Measurements from ENCODE around the gene GPX4. TPM values are rescaled to one million over a fixed set of nuclear protein-coding genes. Genes with fewer than 3 reads are reported as not detected.

GPX4 gene
- total RNA-seq, 2 donors from 2014 or later, result 152 to 157 TPM

GRCh38 chr19:1097810-1098176 lies 6.0 kb upstream of the GPX4 start:
- H3K27me3 ChIP-seq, result no peaks in the 10 kb centered on the region
- peaks cover 45% of the 10 kb centered on the region for H3K4me1 ChIP-seq
- H3K36me3 ChIP-seq (replicated peaks in 1 of 2; ENCODE audit: insufficient read depth in 1 of 2, low read depth in 2 of 2), result no peaks in the 10 kb centered on the region
- no peak for TF ChIP-seq CTCF (IDR thresholded peaks at IDR 0.05)
- TF ChIP-seq POLR2A (IDR thresholded peaks at IDR 0.05), result no peak
- peak overlapping the region in 1 of 4 donors; percentile 18 for H3K27ac ChIP-seq
- no peaks in the 10 kb centered on the region for H3K9me3 ChIP-seq
- intact Hi-C loops (cut with DNase I), result no loop called here
- WGBS, 2 donors, result 56% methylated on average over 7 of the region's 7 CpGs
- no peak overlapping the region for H3K4me3 ChIP-seq
- ATAC-seq, result no peak
- DNase-seq, result no peak

GRCh38 chr19:1098177-1099051 lies 5.4 kb upstream of the GPX4 start:
- TF ChIP-seq CTCF (IDR thresholded peaks at IDR 0.05), result no peak
- TF ChIP-seq POLR2A (IDR thresholded peaks at IDR 0.05), result no peak
- Histone ChIP-seq H3K36me3 (replicated peaks in 1 of 2; ENCODE audit: insufficient read depth in 1 of 2, low read depth in 2 of 2) (no peaks in the 10 kb centered on the region), H3K27ac (peak overlapping the region in 1 of 4 donors; percentile 18), H3K4me3 (no peak overlapping the region), H3K9me3 (no peaks in the 10 kb centered on the region), H3K4me1 (peaks cover 47% of the 10 kb centered on the region), H3K27me3 (no peaks in the 10 kb centered on the region)
- 33 to 43% methylated on average over 14 to 15 of the region's 15 CpGs for WGBS, 2 donors
- ATAC-seq (no peak), DNase-seq (no peak)
- intact Hi-C loops (cut with DNase I), result no loop called here

GRCh38 chr19:1101337-1101698 lies 2.5 kb upstream of the GPX4 start:
- DNase-seq (peak in 1 of 4 donors; percentile 59), ATAC-seq (no peak)
- no peak for TF ChIP-seq POLR2A (IDR thresholded peaks at IDR 0.05)
- TF ChIP-seq CTCF (IDR thresholded peaks at IDR 0.05), result no peak
- H3K36me3 ChIP-seq (replicated peaks in 1 of 2; ENCODE audit: insufficient read depth in 1 of 2, low read depth in 2 of 2), result no peaks in the 10 kb centered on the region
- H3K9me3 ChIP-seq, result no peaks in the 10 kb centered on the region
- intact Hi-C loops (cut with DNase I), result no loop called here
- no peaks in the 10 kb centered on the region for H3K27me3 ChIP-seq
- WGBS, 2 donors, result 43 to 44% methylated on average over 8 to 9 of the region's 9 CpGs
- H3K27ac ChIP-seq, result peak overlapping the region; percentile 13 to 99 (median 65)
- H3K4me3 ChIP-seq, result no peak overlapping the region
- H3K4me1 ChIP-seq, result peaks cover 42% of the 10 kb centered on the region

GRCh38 chr19:1102407-1103131 lies 1.2 kb upstream of the GPX4 start:
- intact Hi-C loops (cut with DNase I), result no loop called here

More at GRCh38 chr19:1102407-1103131, 1.2 kb upstream of the GPX4 start:
- H3K27me3 ChIP-seq, result no peaks in the 10 kb centered on the region
- peaks cover 42% of the 10 kb centered on the region for H3K4me1 ChIP-seq
- peak overlapping the region; percentile 28 to 99 (median 91) for H3K27ac ChIP-seq
- H3K4me3 ChIP-seq, result no peak overlapping the region
- ATAC-seq (peak; percentile 13), DNase-seq (peak in 3 of 4 donors; percentile 54 to 89 (median 82))
- H3K9me3 ChIP-seq, result no peaks in the 10 kb centered on the region
- no peaks in the 10 kb centered on the region for H3K36me3 ChIP-seq (replicated peaks in 1 of 2; ENCODE audit: insufficient read depth in 1 of 2, low read depth in 2 of 2)
- TF ChIP-seq CTCF (IDR thresholded peaks at IDR 0.05), result no peak
- WGBS, 2 donors, result 55 to 61% methylated on average over 15 to 17 of the region's 17 CpGs

Data from body of pancreas (tissue), 4 donors.